Esophagus squamous epithelium (tissue), 4 donors: ENCODE results near the gene NAA20.

Source experiments
- POLR2A ChIP-seq, 4 donors: fragments of 450-650 bp; IDR thresholded peaks; one replicate each; pipeline ENCODE4 v1.6.1; 2017; ENCODE audit warnings: antibody characterized with exemption in 4 of 4, mild to moderate bottlenecking in 4 of 4, moderate library complexity in 3 of 4
- TF ChIP-seq, protein P1 (sequence below), 6 experiments: fragments of 450-650 bp in 4 of 6; fragments of 200-600 bp in 2 of 6; sonication (generic) in 2 of 6; IDR thresholded peaks; one replicate each; pipeline ENCODE4 v1.5.1; 2016 to 2019; ENCODE audit warnings: antibody characterized with exemption in 6 of 6, mild to moderate bottlenecking in 4 of 6, moderate library complexity in 4 of 6

DNA sequence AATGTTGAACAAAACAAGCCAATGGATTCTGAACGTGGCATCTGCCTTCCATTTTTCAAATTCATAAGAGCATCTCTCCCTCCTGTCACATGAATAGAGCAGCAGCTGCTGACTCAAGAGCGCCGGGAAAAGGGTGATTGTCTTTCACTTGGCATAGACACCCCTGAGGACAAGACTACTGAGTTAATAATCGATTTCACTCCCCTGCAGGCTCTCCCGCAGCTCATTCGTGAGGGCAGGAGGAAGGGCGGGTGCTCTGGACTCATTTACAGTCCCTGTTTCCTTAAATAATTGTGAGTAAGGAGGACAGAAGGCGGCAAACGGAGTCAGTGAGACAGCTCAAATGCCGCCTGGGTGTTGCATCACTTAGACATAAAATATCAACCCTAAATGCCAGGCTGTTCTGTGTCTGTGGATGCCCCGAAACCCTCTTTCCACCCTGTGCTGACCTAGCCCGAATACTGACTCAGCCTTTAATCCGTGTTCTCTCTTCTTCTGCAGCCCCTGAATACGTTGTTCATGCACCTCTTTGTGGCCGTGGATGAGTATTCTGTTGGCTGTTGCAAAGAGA, 56.7 kb downstream of the NAA20 start:
- TF ChIP-seq, protein P1, sequence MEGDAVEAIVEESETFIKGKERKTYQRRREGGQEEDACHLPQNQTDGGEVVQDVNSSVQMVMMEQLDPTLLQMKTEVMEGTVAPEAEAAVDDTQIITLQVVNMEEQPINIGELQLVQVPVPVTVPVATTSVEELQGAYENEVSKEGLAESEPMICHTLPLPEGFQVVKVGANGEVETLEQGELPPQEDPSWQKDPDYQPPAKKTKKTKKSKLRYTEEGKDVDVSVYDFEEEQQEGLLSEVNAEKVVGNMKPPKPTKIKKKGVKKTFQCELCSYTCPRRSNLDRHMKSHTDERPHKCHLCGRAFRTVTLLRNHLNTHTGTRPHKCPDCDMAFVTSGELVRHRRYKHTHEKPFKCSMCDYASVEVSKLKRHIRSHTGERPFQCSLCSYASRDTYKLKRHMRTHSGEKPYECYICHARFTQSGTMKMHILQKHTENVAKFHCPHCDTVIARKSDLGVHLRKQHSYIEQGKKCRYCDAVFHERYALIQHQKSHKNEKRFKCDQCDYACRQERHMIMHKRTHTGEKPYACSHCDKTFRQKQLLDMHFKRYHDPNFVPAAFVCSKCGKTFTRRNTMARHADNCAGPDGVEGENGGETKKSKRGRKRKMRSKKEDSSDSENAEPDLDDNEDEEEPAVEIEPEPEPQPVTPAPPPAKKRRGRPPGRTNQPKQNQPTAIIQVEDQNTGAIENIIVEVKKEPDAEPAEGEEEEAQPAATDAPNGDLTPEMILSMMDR (IDR thresholded peaks at IDR 0.05): no peak
- no peak for TF ChIP-seq POLR2A (IDR thresholded peaks at IDR 0.05)
